Measurements from ENCODE around the gene TGFB2.
A peak's percentile ranks its signal among the peaks of the same experiment; 100 is the strongest.

Gene TGFB2

GRCh38 chr1:218361298-218362065 is 16.3 kb downstream of the TGFB2 start:
- DNase-seq (ENCODE audit: low read depth in 2 of 2), result no peak

DNA sequence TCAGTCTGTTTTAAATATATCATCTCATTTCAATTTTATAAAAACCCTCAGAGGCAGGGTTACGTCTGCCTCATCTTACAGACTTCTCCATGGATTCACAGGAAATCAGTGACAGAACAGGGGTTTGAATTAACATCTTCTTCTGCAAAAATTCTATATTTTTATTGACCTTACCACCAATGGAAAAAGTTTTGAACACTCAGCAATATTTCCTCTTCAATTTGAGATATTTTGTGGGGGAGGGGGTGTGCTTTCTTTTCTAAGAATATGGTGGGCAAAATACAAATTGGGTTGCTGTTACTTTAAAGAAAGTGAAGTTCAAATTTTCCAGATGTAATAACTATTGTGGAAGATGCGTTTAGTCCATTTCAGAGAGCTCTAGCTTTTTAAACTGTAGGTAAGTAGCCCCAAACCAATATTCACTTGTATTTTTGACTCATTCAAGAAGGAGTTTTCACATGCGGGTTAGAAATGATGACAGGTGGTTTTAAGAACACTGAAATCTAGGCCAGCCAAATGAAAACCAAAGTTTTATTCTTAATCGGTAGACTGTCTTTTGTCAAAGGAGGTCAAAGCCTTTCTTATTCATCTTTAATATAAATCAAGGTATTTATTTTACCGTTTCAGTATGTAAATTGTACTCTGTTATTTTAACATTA is 17.4 kb downstream of the TGFB2 start:
- no peak for DNase-seq (ENCODE audit: low read depth in 2 of 2)

DNA sequence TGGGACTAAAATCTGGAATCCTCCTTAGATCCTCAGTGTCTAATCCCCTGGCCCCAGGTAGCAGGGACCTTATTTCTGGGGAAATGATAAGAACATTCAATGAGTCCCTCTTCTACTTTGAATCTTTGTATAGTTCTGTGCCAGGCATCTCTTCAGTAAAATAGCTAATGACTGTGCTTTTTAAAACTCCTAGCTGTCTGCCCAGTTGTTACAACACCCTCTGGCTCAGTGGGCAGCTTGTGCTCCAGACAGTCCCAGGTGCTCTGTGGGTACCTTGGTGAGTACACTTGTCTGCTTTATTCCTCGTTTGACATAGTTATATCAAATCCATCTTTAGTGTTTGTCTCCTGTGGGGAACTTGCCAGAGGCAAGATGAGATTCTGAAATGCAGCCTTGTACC is 18.0 kb downstream of the TGFB2 start:
- no peak for DNase-seq (ENCODE audit: low read depth in 2 of 2)

DNA sequence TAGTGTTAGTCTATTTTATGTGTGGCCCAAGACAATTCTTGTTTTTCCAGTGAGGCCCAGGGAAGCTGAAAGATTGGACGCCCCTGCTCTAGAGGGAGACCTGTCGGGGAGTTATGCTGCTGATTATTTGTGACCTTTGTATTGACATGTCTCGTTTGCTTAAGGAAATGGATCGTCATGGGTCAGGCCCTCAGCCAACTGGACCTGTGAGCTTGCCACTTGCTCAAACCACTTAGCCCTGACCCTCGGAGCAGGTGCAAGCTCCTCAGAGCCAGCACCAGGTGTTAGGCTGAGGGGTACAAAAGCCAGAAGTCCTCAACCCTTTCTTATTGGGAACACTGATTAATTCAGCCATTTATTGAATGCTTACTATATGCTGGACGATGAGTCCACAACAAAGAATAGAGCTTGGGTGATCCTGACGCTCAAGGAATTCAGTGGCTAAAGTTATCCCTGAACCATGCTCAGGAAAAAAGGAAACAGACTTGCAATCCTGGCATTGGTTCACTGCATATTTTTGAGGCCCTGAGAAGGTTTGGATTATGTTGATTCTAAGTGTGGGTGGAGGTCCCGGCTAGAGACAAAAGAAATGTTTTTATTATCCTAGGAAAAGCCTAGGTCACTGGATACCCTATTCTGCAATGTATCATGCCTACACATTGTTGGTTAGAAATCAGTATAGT is 19.0 kb downstream of the TGFB2 start:
- no peak for DNase-seq (ENCODE audit: low read depth in 2 of 2)

GRCh38 chr1:218365226-218365999 is 20.3 kb downstream of the TGFB2 start:
- DNase-seq (ENCODE audit: low read depth in 2 of 2), result no peak

- DNase-seq (ENCODE audit: low read depth in 2 of 2), result no peak
These were observed 21.4 kb downstream of the TGFB2 start for GRCh38 chr1:218366322-218367052.

- DNase-seq (ENCODE audit: low read depth in 2 of 2), result no peak
These were observed 22.0 kb downstream of the TGFB2 start for GRCh38 chr1:218367118-218367517.

DNA sequence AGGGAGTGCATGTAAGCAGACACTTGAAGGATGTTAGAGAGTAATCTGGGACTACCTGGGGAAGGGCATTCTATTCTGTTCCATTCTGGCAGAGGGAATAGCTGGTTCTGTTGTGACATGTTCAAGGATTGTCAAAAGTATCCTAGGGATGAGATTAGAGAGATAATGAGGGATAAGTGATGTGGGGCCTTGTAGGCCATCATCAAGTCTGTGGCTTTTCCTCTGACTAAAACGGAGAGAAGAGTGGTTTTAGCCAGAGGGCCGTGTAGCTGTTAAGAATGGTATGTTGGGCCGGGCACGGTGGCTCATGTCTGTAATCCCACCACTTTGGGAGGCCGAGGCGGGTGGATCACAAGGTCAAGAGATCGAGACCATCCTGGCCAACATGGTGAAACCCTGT is 23.6 kb downstream of the TGFB2 start:
- no peak for DNase-seq (ENCODE audit: low read depth in 2 of 2)

GRCh38 chr1:218369688-218370511 is 24.8 kb downstream of the TGFB2 start:
- DNase-seq (ENCODE audit: low read depth in 2 of 2), result no peak

DNA sequence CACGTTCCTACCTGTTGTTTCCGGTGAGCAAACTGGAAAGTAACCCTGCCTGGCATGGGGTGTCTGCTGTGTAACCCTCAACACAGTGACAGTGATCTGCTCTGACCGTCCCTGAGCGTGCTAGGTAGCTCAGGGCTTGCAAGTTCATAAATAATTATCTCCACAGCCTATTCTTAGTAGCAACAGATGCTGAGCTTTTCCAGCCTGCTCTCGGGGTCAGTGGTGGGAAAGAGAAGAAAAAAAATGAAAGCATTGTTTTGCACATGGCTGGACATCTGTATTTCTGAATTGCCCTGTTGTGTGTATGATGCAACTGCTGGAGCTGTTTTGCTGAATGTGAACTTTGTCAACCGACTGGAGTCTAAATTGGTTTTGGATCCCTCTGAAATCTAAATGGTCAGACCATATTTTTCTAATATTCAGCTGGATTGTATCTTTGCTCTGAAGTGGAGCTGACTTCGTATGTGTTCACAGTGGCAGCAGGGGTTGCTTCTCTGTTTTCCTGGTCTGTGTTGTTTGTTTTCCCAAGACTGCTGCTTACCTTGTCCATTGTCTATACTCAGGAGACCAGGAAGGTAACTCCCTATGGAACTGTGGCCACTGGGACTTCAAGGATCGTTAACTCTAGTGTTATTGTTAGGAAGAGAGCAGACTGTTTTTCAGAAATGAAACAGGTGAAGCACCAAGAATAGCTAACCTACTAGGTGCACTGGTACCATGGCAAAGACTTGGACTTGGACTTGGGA is 27.0 kb downstream of the TGFB2 start:
- DNase-seq (ENCODE audit: low read depth in 2 of 2), result peak in 1 of 2 experiments; percentile 42

DNA sequence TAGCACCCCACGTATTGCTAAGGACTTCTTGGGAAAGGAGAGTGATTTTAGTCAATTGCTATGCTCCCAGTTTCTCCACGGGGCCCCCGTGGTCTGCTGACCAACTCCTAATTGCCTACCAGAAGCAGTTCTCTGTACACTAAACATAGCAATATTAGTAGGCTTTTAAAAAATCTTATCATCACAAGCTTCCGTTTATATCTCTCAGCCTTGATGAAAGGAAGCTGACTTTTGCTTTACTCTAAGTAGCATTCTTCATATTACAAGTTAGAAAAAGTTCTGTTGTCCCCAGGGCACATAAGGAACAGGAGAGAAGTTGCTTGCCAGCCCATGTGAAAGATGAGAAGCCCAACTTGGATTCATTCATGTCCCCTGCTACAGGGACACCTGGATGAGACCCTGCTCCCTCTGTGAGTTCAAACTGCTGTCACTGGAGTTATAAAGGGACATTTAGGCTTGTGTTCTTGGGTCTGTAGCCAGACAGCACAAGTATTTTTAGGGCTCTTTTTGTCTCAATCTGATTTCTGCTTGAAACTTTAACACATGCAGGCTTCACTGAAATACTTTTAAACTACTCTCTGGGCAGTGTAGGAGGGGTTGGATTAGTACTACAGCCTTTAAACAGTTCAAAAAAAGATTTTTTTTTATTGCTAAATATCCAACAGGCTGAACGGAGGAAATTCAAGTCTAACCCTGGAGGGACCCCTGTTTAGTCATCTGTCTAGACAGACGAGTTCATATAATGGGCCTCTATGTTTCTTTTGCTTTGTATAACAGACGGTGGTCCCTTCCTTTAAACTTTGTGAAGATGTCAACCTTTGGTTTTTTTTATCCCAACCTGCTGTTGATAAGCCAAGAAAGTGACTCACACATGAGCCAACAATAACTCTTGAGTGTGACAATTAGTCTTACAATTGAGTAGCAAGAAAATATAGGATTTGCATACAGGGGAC is 29.5 kb downstream of the TGFB2 start:
- DNase-seq (ENCODE audit: low read depth in 2 of 2), result no peak

GRCh38 chr1:218376722-218377121 is 31.6 kb downstream of the TGFB2 start:
- no peak for DNase-seq (ENCODE audit: low read depth in 2 of 2)

DNA sequence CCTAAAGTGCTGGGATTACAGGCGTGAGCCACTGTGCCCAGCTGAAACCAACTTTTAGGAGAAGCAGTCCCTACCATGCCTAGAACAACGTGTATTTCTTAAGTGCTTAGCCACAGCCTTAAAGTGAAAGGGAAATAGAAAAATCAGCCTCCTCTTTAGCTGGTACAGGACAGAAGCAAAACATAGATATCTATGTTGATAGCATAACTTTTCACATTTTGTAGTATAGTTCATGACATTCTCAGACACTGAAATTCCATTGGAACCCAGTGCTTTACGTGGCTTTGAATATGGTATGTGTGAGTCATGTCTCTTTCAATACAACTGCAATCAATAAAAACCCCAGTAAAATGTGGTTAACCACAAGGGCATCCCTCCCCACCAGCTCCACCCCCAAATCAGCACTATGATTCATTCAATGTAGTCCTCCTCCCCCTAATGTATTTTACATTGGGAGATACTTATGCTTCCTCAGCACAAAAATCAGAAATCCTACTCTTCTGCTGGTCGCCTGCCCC is 32.1 kb downstream of the TGFB2 start:
- DNase-seq (ENCODE audit: low read depth in 2 of 2), result peak; percentile 97

GRCh38 chr1:218380125-218380977 is 35.2 kb downstream of the TGFB2 start:
- peak; percentile 82 to 85 for DNase-seq (ENCODE audit: low read depth in 2 of 2)

- no peak for DNase-seq (ENCODE audit: low read depth in 2 of 2)
These were observed 37.1 kb downstream of the TGFB2 start for GRCh38 chr1:218382261-218382660.

- DNase-seq (ENCODE audit: low read depth in 2 of 2), result no peak
These were observed 37.9 kb downstream of the TGFB2 start for GRCh38 chr1:218383051-218383450.

DNA sequence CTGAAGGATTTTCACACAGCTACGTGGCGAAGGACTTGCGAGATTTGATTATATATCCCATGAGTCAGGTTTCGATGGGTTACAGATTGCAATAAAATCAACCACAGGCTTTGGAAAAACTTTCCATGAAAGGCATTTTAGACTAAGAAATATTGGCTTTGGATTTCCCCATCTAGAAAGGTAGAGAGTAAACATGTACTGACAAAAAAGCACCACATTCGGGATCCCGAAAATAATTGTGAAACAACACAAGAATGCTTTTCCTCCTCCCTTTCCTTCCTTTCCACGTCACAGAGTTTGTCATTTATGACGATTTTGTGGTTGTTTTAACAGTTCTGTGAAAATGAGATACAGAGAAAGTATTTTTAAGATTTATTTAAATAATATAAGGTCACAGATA is 38.5 kb downstream of the TGFB2 start:
- peak; percentile 23 to 27 for DNase-seq (ENCODE audit: low read depth in 2 of 2)
